SK-N-MC (cell line): ENCODE results near the gene DAP3.
"Not testable (repeated sequence)": the region's sequence is repeated elsewhere in the genome, so short reads cannot be mapped to it uniquely, and the experiment has no call there.

Experiments
- EZH2 ChIP-seq: fragments of 200-600 bp; sonication (generic); IDR thresholded peaks from one replicate; pipeline ENCODE4 v1.6.1; 2017; ENCODE audit warnings: antibody characterized with exemption
- FOXP2 ChIP-seq: optimal IDR thresholded peaks from 2 replicates; pipeline ENCODE3; 2011; ENCODE audit warnings: mild to moderate bottlenecking, moderate library complexity; ENCODE audit not compliant: insufficient read depth; ENCODE audit errors: extremely low read length, control extremely low read depth
- POLR2AphosphoS5 ChIP-seq: IDR thresholded peaks from 2 replicates; pipeline ENCODE4 v1.6.1; 2012; ENCODE audit warnings: mild to moderate bottlenecking, low read depth, low read length, borderline replicate concordance

DNA sequence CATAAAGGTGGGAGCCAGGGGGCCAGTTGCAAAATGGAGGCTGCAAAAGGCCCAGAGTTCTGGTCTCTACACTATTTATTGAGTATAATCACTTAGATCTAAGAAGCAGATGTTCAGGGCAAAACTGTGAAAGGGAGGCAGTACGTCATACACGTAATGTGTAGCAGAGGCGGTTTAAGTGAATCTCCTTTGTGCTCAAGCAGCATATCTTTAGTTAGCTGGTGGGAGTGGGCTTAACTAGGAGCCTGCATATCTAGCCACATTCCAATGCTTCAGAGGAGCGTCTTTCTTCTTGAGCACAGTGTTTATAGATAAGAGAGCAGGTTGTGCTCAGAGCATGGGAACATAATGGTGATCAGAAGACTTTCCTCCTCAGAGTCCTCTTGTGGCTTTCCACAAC, 10.2 kb downstream of the DAP3 start:
- TF ChIP-seq EZH2, POLR2AphosphoS5, FOXP2: not testable (repeated sequence)
